Right atrium auricular region (tissue), 2 donors: Measurements from ENCODE around the gene BDNF. TPM values are rescaled to one million over a fixed set of nuclear protein-coding genes. Genes with fewer than 3 reads are reported as not detected.

Source experiments
- DNase-seq: peaks from one replicate; pipeline ENCODE4 v3.0.0-alpha.2; 2019; ENCODE audit warnings: low spot score
- H3K27ac ChIP-seq, 2 donors: fragments of 200-600 bp; sonication (generic); 1 replicate in 1 of 2; 2 replicates in 1 of 2; pipeline ENCODE4 v1.5.1; 2016 to 2019
- H3K27me3 ChIP-seq, 2 donors: fragments of 200-600 bp; sonication (generic); one replicate each; pipeline versions ENCODE4 v1.5.1 to v1.6.0; 2017 to 2019
- H3K36me3 ChIP-seq: fragments of 200-600 bp; sonication (generic); one replicate; pipeline ENCODE4 v1.5.1; 2016
- H3K4me1 ChIP-seq, 2 donors: fragments of 200-600 bp; sonication (generic); one replicate each; pipeline versions ENCODE4 v1.5.1 to v1.6.0; 2017 to 2019
- H3K4me3 ChIP-seq, 2 donors: fragments of 200-600 bp; sonication (generic); 1 replicate in 1 of 2; 2 replicates in 1 of 2; pipeline ENCODE4 v1.5.1; 2017 to 2019; ENCODE audit warnings: mild to moderate bottlenecking in 1 of 2, moderate library complexity in 1 of 2
- H3K9me3 ChIP-seq, 2 donors: fragments of 200-600 bp; sonication (generic); one replicate each; pipeline ENCODE4 v1.5.1; 2019
- total RNA-seq, 2 donors: library from RNA; depleted of rRNA; stranded (reverse); fragments of >200 nt; gene quantifications; one replicate each; pipeline ENCODE4 v1.1.0, GENCODE V29; 2016
- TF ChIP-seq, protein P1 (sequence below), 2 donors: fragments of 200-600 bp; sonication (generic); IDR thresholded peaks; one replicate each; pipeline ENCODE4 v1.5.1; 2019; ENCODE audit warnings: antibody characterized with exemption in 2 of 2

The BDNF gene
- total RNA-seq, 2 donors from 2014 or later: 0.20 TPM; not detected in 1

DNA sequence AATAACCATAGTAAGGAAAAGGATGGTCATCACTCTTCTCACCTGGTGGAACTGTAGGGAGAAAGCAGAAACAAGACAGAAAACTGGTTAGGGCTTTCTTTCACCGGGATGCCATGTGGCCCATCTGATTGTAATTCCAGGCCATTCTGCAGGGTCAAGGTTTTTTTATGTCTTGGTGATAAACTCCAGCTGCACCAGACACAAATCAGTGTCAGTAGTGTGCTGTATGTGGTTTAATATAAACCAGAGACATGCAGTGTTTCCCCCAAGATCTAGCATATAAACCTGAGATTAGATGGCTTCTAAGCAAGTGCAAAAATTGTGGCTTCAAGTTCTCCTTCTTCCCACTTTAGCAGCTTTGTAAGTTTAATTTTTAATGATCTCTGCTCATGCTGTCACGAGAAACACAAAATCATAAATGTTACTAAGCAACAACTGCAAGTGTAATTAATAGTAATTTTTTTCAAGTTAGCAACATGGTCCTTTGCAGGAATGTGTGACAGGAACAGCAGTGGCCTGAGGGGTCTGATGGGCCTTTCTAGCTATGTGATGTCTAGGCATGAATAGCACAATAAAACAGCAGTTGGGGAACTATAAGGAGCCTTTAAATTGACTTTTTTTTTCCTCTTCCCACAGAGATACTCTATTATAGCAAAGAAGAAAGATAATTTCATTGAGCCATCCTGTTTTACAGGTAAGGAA lies 41.6 kb downstream of the BDNF start:
- H3K27ac ChIP-seq: no peak overlapping the region
- no peaks in the 10 kb centered on the region for H3K27me3 ChIP-seq
- no peaks in the 10 kb centered on the region for H3K9me3 ChIP-seq
- no peak overlapping the region for H3K4me3 ChIP-seq
- TF ChIP-seq, protein P1, sequence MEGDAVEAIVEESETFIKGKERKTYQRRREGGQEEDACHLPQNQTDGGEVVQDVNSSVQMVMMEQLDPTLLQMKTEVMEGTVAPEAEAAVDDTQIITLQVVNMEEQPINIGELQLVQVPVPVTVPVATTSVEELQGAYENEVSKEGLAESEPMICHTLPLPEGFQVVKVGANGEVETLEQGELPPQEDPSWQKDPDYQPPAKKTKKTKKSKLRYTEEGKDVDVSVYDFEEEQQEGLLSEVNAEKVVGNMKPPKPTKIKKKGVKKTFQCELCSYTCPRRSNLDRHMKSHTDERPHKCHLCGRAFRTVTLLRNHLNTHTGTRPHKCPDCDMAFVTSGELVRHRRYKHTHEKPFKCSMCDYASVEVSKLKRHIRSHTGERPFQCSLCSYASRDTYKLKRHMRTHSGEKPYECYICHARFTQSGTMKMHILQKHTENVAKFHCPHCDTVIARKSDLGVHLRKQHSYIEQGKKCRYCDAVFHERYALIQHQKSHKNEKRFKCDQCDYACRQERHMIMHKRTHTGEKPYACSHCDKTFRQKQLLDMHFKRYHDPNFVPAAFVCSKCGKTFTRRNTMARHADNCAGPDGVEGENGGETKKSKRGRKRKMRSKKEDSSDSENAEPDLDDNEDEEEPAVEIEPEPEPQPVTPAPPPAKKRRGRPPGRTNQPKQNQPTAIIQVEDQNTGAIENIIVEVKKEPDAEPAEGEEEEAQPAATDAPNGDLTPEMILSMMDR (IDR thresholded peaks at IDR 0.05): no peak
- no peak for DNase-seq
- H3K4me1 ChIP-seq: no peaks in the 10 kb centered on the region
- no peaks in the 10 kb centered on the region for H3K36me3 ChIP-seq

GRCh38 chr11:27656806-27657483 lies 43.3 kb downstream of the BDNF start:
- TF ChIP-seq, protein P1 (IDR thresholded peaks at IDR 0.05): no peak
- DNase-seq: no peak

GRCh38 chr11:27656320-27656719 lies 43.9 kb downstream of the BDNF start:
- TF ChIP-seq, protein P1 (IDR thresholded peaks at IDR 0.05): no peak
- H3K4me3 ChIP-seq: no peak overlapping the region
- H3K4me1 ChIP-seq: no peaks in the 10 kb centered on the region
- no peaks in the 10 kb centered on the region for H3K27me3 ChIP-seq
- no peak overlapping the region for H3K27ac ChIP-seq
- no peaks in the 10 kb centered on the region for H3K9me3 ChIP-seq
- H3K36me3 ChIP-seq: no peaks in the 10 kb centered on the region
- DNase-seq: no peak

More at GRCh38 chr11:27656806-27657483, 43.3 kb downstream of the BDNF start:
- no peaks in the 10 kb centered on the region for H3K4me1 ChIP-seq
- no peaks in the 10 kb centered on the region for H3K27me3 ChIP-seq
- H3K4me3 ChIP-seq: no peak overlapping the region
- no peaks in the 10 kb centered on the region for H3K36me3 ChIP-seq
- H3K27ac ChIP-seq: no peak overlapping the region
- H3K9me3 ChIP-seq: no peaks in the 10 kb centered on the region

DNA sequence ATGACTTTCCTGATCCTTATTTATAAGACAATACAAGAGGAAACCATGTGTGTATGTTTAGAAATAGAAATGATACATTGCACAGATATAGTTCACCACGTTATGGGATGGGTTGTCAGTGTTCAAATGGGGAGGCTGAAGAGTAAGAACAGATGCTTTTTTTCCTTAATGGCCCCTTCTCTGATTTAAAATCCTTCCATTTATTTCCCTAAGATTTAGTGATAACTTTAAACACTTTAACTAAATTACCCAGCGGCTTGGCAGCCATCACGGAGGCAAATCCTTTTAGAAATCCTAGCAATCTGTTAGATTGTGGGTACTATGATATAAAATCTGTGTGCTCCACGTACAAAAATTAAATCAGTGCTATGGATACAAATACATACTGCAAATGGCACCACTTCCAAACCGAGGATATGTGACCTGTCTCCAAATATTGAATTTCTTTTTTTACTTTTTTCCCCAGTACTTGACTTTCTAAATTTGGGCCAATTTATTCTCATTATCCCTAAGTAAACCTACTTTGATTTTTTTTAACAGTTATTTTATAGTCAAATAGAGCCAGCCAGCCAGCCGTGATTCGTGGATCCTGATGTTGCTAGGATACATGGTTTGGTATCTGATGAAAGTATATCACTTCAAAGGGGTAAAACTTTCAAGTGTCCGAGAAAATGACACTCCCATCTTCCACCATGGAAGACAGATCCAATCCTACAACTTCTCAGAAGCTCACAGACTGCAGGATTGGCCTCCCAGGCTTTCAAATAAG lies 46.1 kb downstream of the BDNF start:
- Histone ChIP-seq H3K4me3 (no peak overlapping the region), H3K9me3 (no peaks in the 10 kb centered on the region), H3K27ac (no peak overlapping the region), H3K4me1 (no peaks in the 10 kb centered on the region), H3K27me3 (no peaks in the 10 kb centered on the region), H3K36me3 (no peaks in the 10 kb centered on the region)
- DNase-seq: no peak
- TF ChIP-seq, protein P1 (IDR thresholded peaks at IDR 0.05): no peak

DNA sequence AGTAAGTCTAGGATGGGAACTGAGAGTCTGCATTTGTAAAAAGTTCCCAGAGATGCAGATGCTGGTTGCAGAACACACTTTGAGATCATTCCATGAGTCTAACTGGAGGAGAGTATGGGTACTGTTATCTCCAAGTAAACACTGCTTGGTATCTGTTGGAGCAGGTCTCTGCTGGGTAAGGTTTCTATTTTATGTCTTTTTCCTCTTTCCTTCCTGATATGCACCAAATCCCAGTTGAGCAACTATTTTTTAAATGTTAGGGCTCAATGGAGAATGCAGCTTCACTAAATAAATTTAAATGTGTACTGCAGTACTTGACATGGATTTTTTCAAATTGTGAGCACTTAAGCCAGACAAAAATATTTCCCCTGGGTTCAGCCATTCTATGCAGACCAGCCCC lies 48.5 kb downstream of the BDNF start:
- H3K27ac ChIP-seq: no peak overlapping the region
- TF ChIP-seq, protein P1 (IDR thresholded peaks at IDR 0.05): no peak
- no peaks in the 10 kb centered on the region for H3K36me3 ChIP-seq
- no peaks in the 10 kb centered on the region for H3K4me1 ChIP-seq
- H3K27me3 ChIP-seq: no peaks in the 10 kb centered on the region
- H3K4me3 ChIP-seq: no peak overlapping the region
- DNase-seq: no peak
- no peaks in the 10 kb centered on the region for H3K9me3 ChIP-seq
